H1 (cell line): ENCODE measurements around the gene GYPA. TPM values are rescaled to one million over a fixed set of nuclear protein-coding genes. Genes with fewer than 3 reads are reported as not detected.
"Not testable (repeated sequence)": the region's sequence is repeated elsewhere in the genome, so short reads cannot be mapped to it uniquely, and the experiment has no call there.

ENCODE experiments used
- CTCF ChIA-PET: fragments of 300-600 bp; sonication (Branson Sonifier 250); formaldehyde crosslinking; loops from one replicate; lab custom pipeline; 2021; ENCODE audit not compliant: partially characterized antibody; lab: Charles Lee
- POLR2A ChIA-PET: fragments of 300-600 bp; sonication (Branson Sonifier 250); formaldehyde crosslinking; loops from one replicate; lab custom pipeline; 2021; ENCODE audit warnings: inconsistent platforms; ENCODE audit not compliant: partially characterized antibody; lab: Charles Lee
- DNase-seq, 2 experiments: peaks; one replicate each; pipeline versions ENCODE4 v3.0.0 to v3.0.0-alpha.2; 2010 to 2022; ENCODE audit warnings: low spot score in 2 of 2, low read depth in 1 of 2, mixed read lengths in 1 of 2
- FAIRE-seq: peaks from 2 replicates; lab custom pipeline; 2011; peaks lifted over from hg19 to GRCh38; lab: Jason Lieb, UNC
- H2AFZ ChIP-seq: 2 replicates; pipeline ENCODE4 v1.8.1; 2012; ENCODE audit warnings: low read length, inconsistent platforms
- H2AK5ac ChIP-seq: 2 replicates; pipeline ENCODE4 v1.6.1; 2013; ENCODE audit warnings: low read depth, low read length
- H2BK120ac ChIP-seq: replicated peaks from 2 replicates; pipeline ENCODE3; 2013; ENCODE audit warnings: low read depth, low read length, inconsistent platforms
- H2BK12ac ChIP-seq: 2 replicates; pipeline ENCODE4 v1.6.1; 2013; ENCODE audit warnings: low read depth, low read length
- H2BK15ac ChIP-seq: 2 replicates; pipeline ENCODE4 v1.6.1; 2013; ENCODE audit warnings: low read length
- H2BK20ac ChIP-seq: 2 replicates; pipeline ENCODE4 v1.6.1; 2013; ENCODE audit warnings: low read length
- H2BK5ac ChIP-seq: 2 replicates; pipeline ENCODE4 v1.6.1; 2013; ENCODE audit warnings: low read depth, low read length
- H3K14ac ChIP-seq: 2 replicates; pipeline ENCODE4 v1.6.1; 2013; ENCODE audit warnings: inconsistent platforms; ENCODE audit not compliant: insufficient read length
- H3K18ac ChIP-seq: 2 replicates; pipeline ENCODE4 v1.6.1; 2013; ENCODE audit warnings: low read length; ENCODE audit errors: extremely low read depth
- H3K23ac ChIP-seq: 2 replicates; pipeline ENCODE4 v1.6.1; 2013; ENCODE audit warnings: inconsistent platforms; ENCODE audit not compliant: insufficient read length
- H3K23me2 ChIP-seq: 2 replicates; pipeline ENCODE4 v1.6.1; 2013; ENCODE audit warnings: low read depth, low read length
- H3K27ac ChIP-seq: 2 replicates; pipeline ENCODE4 v1.6.1; 2011; ENCODE audit warnings: low read depth, low read length, inconsistent platforms
- H3K27me3 ChIP-seq, 4 experiments: replicated peaks in 1 of 4; 1 replicate in 1 of 4; 2 replicates in 3 of 4; pipeline versions ENCODE4 v1.6.1 to v1.8.1; 2011 to 2013; ENCODE audit warnings: low read length in 3 of 4, mild to moderate bottlenecking in 3 of 4, inconsistent platforms in 2 of 4, mixed read lengths in 2 of 4, moderate library complexity in 1 of 4; ENCODE audit not compliant: control insufficient read depth in 3 of 4, insufficient read depth in 3 of 4; ENCODE audit errors: extremely low read depth in 1 of 4
- H3K36me3 ChIP-seq, 4 experiments: 2 replicates each; pipeline versions ENCODE4 v1.6.1 to v1.8.1; 2011 to 2013; ENCODE audit warnings: mild to moderate bottlenecking in 4 of 4, low read length in 3 of 4, moderate library complexity in 2 of 4, control low read depth in 1 of 4, inconsistent platforms in 1 of 4; ENCODE audit not compliant: insufficient read depth in 4 of 4, control insufficient read depth in 2 of 4
- H3K4ac ChIP-seq: replicated peaks from 2 replicates; pipeline ENCODE3; 2013; ENCODE audit warnings: low read length, low read depth, mixed read lengths, inconsistent platforms; ENCODE audit not compliant: insufficient read length
- H3K4me1 ChIP-seq, 4 experiments: replicated peaks in 1 of 4; 1 replicate in 1 of 4; 2 replicates in 3 of 4; pipeline versions ENCODE4 v1.6.1 to v1.8.1; 2011 to 2013; ENCODE audit warnings: low read length in 3 of 4, inconsistent platforms in 2 of 4, mixed read lengths in 1 of 4; ENCODE audit not compliant: insufficient read depth in 4 of 4, control insufficient read depth in 3 of 4
- H3K4me2 ChIP-seq, 2 experiments: 2 replicates each; pipeline versions ENCODE4 v1.6.1 to v1.8.1; 2011 to 2013; ENCODE audit warnings: low read depth in 2 of 2, low read length in 2 of 2, control low read depth in 1 of 2, inconsistent platforms in 1 of 2, mild to moderate bottlenecking in 1 of 2; ENCODE audit not compliant: insufficient read depth in 1 of 2
- H3K4me3 ChIP-seq, 4 experiments: fragments of 200-600, 300-600 bp in 1 of 4; sonication (generic), shearing (Covaris generic), sonication (Bioruptor Twin) in 1 of 4; 2 replicates each; pipeline versions ENCODE4 v1.5.1 to v1.8.1; 2011 to 2016; ENCODE audit warnings: low read length in 4 of 4, low read depth in 3 of 4, control low read depth in 2 of 4, inconsistent platforms in 2 of 4, mild to moderate bottlenecking in 2 of 4, mixed read lengths in 1 of 4, moderate library complexity in 1 of 4; ENCODE audit not compliant: insufficient read depth in 2 of 4; ENCODE audit errors: extremely low read depth in 1 of 4
- H3K56ac ChIP-seq: replicated peaks from 2 replicates; pipeline ENCODE3; 2013; ENCODE audit warnings: low read depth, mild to moderate bottlenecking, mixed read lengths, low read length, inconsistent platforms; ENCODE audit not compliant: insufficient read length
- H3K79me1 ChIP-seq: 2 replicates; pipeline ENCODE4 v1.6.1; 2013; ENCODE audit warnings: low read depth, low read length, control low read depth
- H3K79me2 ChIP-seq, 2 experiments: 2 replicates each; pipeline versions ENCODE4 v1.6.1 to v1.8.1; 2012 to 2013; ENCODE audit warnings: low read length in 2 of 2, mild to moderate bottlenecking in 2 of 2, inconsistent platforms in 1 of 2; ENCODE audit not compliant: insufficient read depth in 2 of 2, control insufficient read depth in 1 of 2
- H3K9ac ChIP-seq, 4 experiments: replicated peaks in 1 of 4; 1 replicate in 1 of 4; 2 replicates in 3 of 4; pipeline versions ENCODE4 v1.6.1 to v1.8.1; 2011 to 2013; ENCODE audit warnings: low read depth in 3 of 4, low read length in 3 of 4, control low read depth in 2 of 4, mild to moderate bottlenecking in 2 of 4, moderate library complexity in 2 of 4, inconsistent platforms in 1 of 4; ENCODE audit errors: extremely low read depth in 1 of 4
- H3K9me3 ChIP-seq, 2 experiments: 2 replicates each; pipeline versions ENCODE4 v1.6.1 to v1.8.1; 2012 to 2013; ENCODE audit warnings: mild to moderate bottlenecking in 2 of 2, moderate library complexity in 2 of 2, control low read depth in 1 of 2, inconsistent platforms in 1 of 2, low read depth in 1 of 2, low read length in 1 of 2, mixed read lengths in 1 of 2; ENCODE audit not compliant: insufficient read depth in 2 of 2
- H4K20me1 ChIP-seq, 2 experiments: replicated peaks in 1 of 2; 2 replicates each; pipeline versions ENCODE3 to v1.8.1; 2011 to 2013; ENCODE audit warnings: inconsistent platforms in 2 of 2, low read length in 2 of 2, mild to moderate bottlenecking in 1 of 2; ENCODE audit not compliant: insufficient read depth in 2 of 2, control insufficient read depth in 1 of 2
- H4K5ac ChIP-seq: 2 replicates; pipeline ENCODE4 v1.6.1; 2013; ENCODE audit warnings: low read length, low read depth, mixed read lengths, inconsistent platforms; ENCODE audit not compliant: insufficient read length
- H4K8ac ChIP-seq: 2 replicates; pipeline ENCODE4 v1.8.0; 2013; ENCODE audit warnings: mild to moderate bottlenecking, moderate library complexity, low read length, inconsistent platforms; ENCODE audit not compliant: insufficient read depth; ENCODE audit errors: extremely low read depth
- H4K91ac ChIP-seq: replicated peaks from 2 replicates; pipeline ENCODE3; 2013; ENCODE audit warnings: low read length, mixed read lengths, inconsistent platforms; ENCODE audit not compliant: insufficient read length
- WGBS, 2 experiments: shearing (Covaris generic) in 1 of 2; methylation state at CpG; one replicate each; pipeline versions ENCODE4 v1.1.6 to v1.1.7; 2013 to 2015; ENCODE audit warnings: low lambda C conversion rate in 2 of 2, mixed read lengths in 2 of 2, inconsistent platforms in 1 of 2, low coverage in 1 of 2, missing lambda C conversion rate in 1 of 2; ENCODE audit not compliant: insufficient replicate concordance in 2 of 2, insufficient coverage in 1 of 2, insufficient read length in 1 of 2; ENCODE audit errors: extremely low coverage in 1 of 2, missing lambda C conversion rate in 1 of 2; 5-methylcytosine and 5-hydroxymethylcytosine counted together
- polyA plus RNA-seq, 7 experiments: library from polyadenylated mRNA; depleted of rRNA in 3 of 7; stranded (reverse) in 5 of 7; unstranded in 2 of 7; fragments of >200 nt in 5 of 7; fragments of 200-250 nt in 2 of 7; gene quantifications; 1 replicate in 5 of 7; 2 replicates in 1 of 7; 4 replicates in 1 of 7; pipeline versions ENCODE4 v1.2.1 to v1.2.3, GENCODE V29; 2011 to 2013; ENCODE audit warnings: missing spikeins in 2 of 7, mixed read lengths in 2 of 7
- total RNA-seq: library from RNA; stranded (reverse); fragmentation: NEBNext Ultra II Directional; extraction: Animal tissue kit (Norgen Biotek cat#: 25700); gene quantifications from 2 replicates; pipeline ENCODE4 v1.2.1, GENCODE V29; 2021

GYPA gene
- total and polyA plus RNA-seq, 2 of the 8 experiments (the other 6 are each of a cell fraction or from before 2014, with no cell fraction given) = not detected

DNA sequence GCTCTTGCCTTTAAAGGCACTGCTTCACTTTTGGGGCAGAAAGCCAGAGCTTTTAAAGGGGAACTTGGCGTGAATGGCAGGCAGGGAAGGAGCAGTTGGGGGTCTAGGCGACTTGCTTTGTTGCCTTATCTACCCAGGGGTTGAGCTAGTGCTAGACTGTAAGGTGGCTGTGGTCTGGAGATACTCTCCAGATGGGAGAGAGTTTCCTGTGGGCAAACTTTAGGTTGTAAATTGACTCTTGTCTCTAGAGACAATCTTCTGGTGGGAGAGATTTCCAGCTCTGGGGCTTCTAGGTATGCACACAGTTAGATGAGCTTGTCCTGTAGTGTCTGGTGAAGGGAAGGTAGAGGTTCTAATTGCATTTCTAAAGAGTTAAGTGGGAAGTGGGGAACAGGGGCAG lies 61.8 kb downstream of the GYPA start:
- WGBS, 2 experiments = 82% methylated on average over 2 of the region's 2 CpGs; no CpG with 5 or more reads in 1 of the 2 experiments
- H3K4me3 ChIP-seq, H4K8ac ChIP-seq, H3K14ac ChIP-seq, H3K23me2 ChIP-seq, H4K91ac ChIP-seq, DNase-seq, H3K27me3 ChIP-seq, H3K18ac ChIP-seq, H3K9me3 ChIP-seq, H2BK120ac ChIP-seq, H3K4me2 ChIP-seq, H3K56ac ChIP-seq, H2BK5ac ChIP-seq, H3K79me1 ChIP-seq, H4K5ac ChIP-seq, H2AK5ac ChIP-seq, H3K4me1 ChIP-seq, H4K20me1 ChIP-seq, H2BK12ac ChIP-seq, H3K36me3 ChIP-seq, H2BK20ac ChIP-seq, H3K4ac ChIP-seq, H3K27ac ChIP-seq, H3K23ac ChIP-seq, H3K9ac ChIP-seq, H2AFZ ChIP-seq, H2BK15ac ChIP-seq, FAIRE-seq, H3K79me2 ChIP-seq, POLR2A ChIA-PET: not testable (repeated sequence)
- CTCF ChIA-PET = interaction anchor here (1.6 kb wide), 2 partner anchors 11 to 12 kb away, joined by 3 to 4 read pairs; no protein-coding TSS in a partner anchor

DNA sequence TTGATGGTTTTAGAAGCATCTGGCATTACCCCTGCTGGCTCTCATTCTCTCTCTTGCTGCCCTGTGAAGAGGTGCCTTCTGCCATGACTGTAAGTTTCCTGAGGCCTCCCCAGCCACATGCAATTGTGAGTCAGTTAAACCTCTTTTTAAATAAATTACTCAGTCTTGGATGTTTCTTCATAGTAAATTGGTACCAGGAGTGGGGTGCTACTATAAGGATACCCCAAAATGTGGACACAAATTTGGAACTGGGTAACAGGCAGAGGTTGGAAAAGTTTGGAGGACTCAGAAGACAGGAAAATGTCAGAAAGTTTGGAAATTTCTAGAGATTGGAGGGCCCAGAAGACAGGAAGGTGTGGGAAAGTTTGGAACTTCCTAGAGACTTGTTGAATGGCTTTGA lies 79.0 kb downstream of the GYPA start:
- FAIRE-seq, H4K8ac ChIP-seq, H2BK5ac ChIP-seq, H3K18ac ChIP-seq, H3K27me3 ChIP-seq, H2BK20ac ChIP-seq, H2BK15ac ChIP-seq, DNase-seq, H4K5ac ChIP-seq, H3K4me1 ChIP-seq, H2BK12ac ChIP-seq, H3K36me3 ChIP-seq, H4K91ac ChIP-seq, H3K79me2 ChIP-seq, H2AFZ ChIP-seq, CTCF ChIA-PET, H3K79me1 ChIP-seq, H3K23me2 ChIP-seq, H2BK120ac ChIP-seq, H3K23ac ChIP-seq, H3K4me2 ChIP-seq, H3K4ac ChIP-seq, H3K9ac ChIP-seq, H3K56ac ChIP-seq, POLR2A ChIA-PET, H4K20me1 ChIP-seq, H3K27ac ChIP-seq, H2AK5ac ChIP-seq, H3K9me3 ChIP-seq, H3K14ac ChIP-seq, H3K4me3 ChIP-seq: not testable (repeated sequence)
